GM18858 (cell line): ENCODE data around the gene DOCK9.

Experiments
- ATAC-seq: cut with Tn5 transposase; IDR thresholded peaks from one replicate; pipeline ENCODE4 v1.9.1; 2021; ENCODE audit not compliant: unreplicated experiment

DOCK9 gene

GRCh38 chr13:98950705-98951104 lies 27.2 kb downstream of the DOCK9 start:
- ATAC-seq: no peak

GRCh38 chr13:98947925-98948324 lies 29.9 kb downstream of the DOCK9 start:
- ATAC-seq: no peak

GRCh38 chr13:98945863-98946605 lies 31.8 kb downstream of the DOCK9 start:
- ATAC-seq: no peak

- no peak for ATAC-seq
These were observed 33.5 kb downstream of the DOCK9 start for GRCh38 chr13:98944336-98944735.

GRCh38 chr13:98942997-98943396 lies 34.9 kb downstream of the DOCK9 start:
- ATAC-seq: no peak

- ATAC-seq: no peak
These were observed 35.4 kb downstream of the DOCK9 start for GRCh38 chr13:98942485-98942884.

- ATAC-seq: no peak
These were observed 36.3 kb downstream of the DOCK9 start for GRCh38 chr13:98941536-98941935.

- no peak for ATAC-seq
These were observed 36.7 kb downstream of the DOCK9 start for GRCh38 chr13:98941126-98941525.

GRCh38 chr13:98940325-98941001 lies 37.4 kb downstream of the DOCK9 start:
- no peak for ATAC-seq

- ATAC-seq: no peak
These were observed 38.1 kb downstream of the DOCK9 start for GRCh38 chr13:98939660-98940191.

GRCh38 chr13:98938801-98939200 lies 39.1 kb downstream of the DOCK9 start:
- ATAC-seq: no peak

- ATAC-seq: no peak
These were observed 39.9 kb downstream of the DOCK9 start for GRCh38 chr13:98937911-98938381.

GRCh38 chr13:98934243-98934642 lies 43.6 kb downstream of the DOCK9 start:
- no peak for ATAC-seq

GRCh38 chr13:98930151-98930591 lies 47.7 kb downstream of the DOCK9 start:
- ATAC-seq: no peak

GRCh38 chr13:98927951-98928927 lies 49.6 kb downstream of the DOCK9 start:
- ATAC-seq: no peak

- no peak for ATAC-seq
These were observed 51.9 kb downstream of the DOCK9 start for GRCh38 chr13:98925949-98926348.

- no peak for ATAC-seq
These were observed 54.0 kb downstream of the DOCK9 start for GRCh38 chr13:98923641-98924397.

- no peak for ATAC-seq
These were observed 55.6 kb downstream of the DOCK9 start for GRCh38 chr13:98922306-98922705.

- ATAC-seq: no peak
These were observed 56.1 kb downstream of the DOCK9 start for GRCh38 chr13:98921786-98922185.

- no peak for ATAC-seq
These were observed 56.8 kb downstream of the DOCK9 start for GRCh38 chr13:98921015-98921580.
